Left ventricle myocardium inferior (tissue), 1 donor: Measurements from ENCODE around the gene KLHL29. TPM values are rescaled to one million over a fixed set of nuclear protein-coding genes. Genes with fewer than 3 reads are reported as not detected.

ENCODE experiments used
- DNase-seq: peaks from one replicate; pipeline ENCODE4 v3.0.0-alpha.2; 2020
- H3K27ac ChIP-seq: fragments of 200-600 bp; replicated peaks from 2 replicates; pipeline ENCODE4 v1.8.0; 2021
- H3K27me3 ChIP-seq: fragments of 200-600 bp; 2 replicates; pipeline ENCODE4 v1.8.0; 2021; ENCODE audit warnings: low read depth
- H3K36me3 ChIP-seq: fragments of 200-600 bp; 2 replicates; pipeline ENCODE4 v1.8.0; 2021
- H3K4me1 ChIP-seq: fragments of 200-600 bp; 2 replicates; pipeline ENCODE4 v1.8.0; 2021
- H3K4me3 ChIP-seq: fragments of 200-600 bp; 2 replicates; pipeline ENCODE4 v1.8.0; 2021; ENCODE audit warnings: mild to moderate bottlenecking, moderate library complexity
- H3K9me3 ChIP-seq: fragments of 200-600 bp; replicated peaks from 2 replicates; pipeline ENCODE4 v1.8.0; 2021
- intact Hi-C: fragments of 100-400 bp; cut with micrococcal nuclease; formaldehyde crosslinking; loops from one replicate; pipeline ENCODE4 v1.11.0; 2022
- total RNA-seq: library from RNA; stranded (reverse); fragmentation: NEBNext Ultra II Directional; extraction: Animal tissue kit (Norgen Biotek cat#: 25700); gene quantifications from one replicate; pipeline ENCODE4 v1.2.1, GENCODE V29; 2021
- TF ChIP-seq, protein P1 (sequence below): fragments of 200-600 bp; IDR thresholded peaks from 2 replicates; pipeline ENCODE4 v1.8.0; 2021; ENCODE audit warnings: antibody characterized with exemption, mild to moderate bottlenecking, borderline replicate concordance
- donor health status: DM: no; HTN: yes; CAD: no; lungs with severe emphysema.

Gene KLHL29
- total RNA-seq, 1 donor from 2014 or later, result 1.1 TPM

DNA sequence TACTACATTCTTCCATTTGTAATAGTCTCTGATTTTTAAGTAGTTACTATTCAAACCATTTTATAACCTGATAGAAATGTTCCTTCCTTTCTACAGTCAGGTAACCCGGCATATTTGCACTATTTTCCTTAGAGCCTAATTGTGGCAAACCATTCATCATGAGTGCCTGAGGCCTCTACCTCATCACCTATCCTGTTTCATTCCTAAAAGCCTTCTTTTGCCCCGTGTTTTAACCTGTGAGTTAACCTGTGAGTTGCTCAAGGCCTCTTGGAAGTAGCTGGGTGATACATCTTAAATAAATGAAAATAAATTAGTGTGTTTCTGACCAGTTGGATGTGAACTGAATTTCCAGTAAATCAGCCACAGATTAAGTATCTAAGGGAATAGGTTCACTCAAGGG is 6.5 kb upstream of the KLHL29 start:
- no peak overlapping the region for H3K4me3 ChIP-seq
- H3K27ac ChIP-seq, result no peak overlapping the region
- H3K27me3 ChIP-seq, result peaks cover 76% of the 10 kb centered on the region
- TF ChIP-seq, protein P1, sequence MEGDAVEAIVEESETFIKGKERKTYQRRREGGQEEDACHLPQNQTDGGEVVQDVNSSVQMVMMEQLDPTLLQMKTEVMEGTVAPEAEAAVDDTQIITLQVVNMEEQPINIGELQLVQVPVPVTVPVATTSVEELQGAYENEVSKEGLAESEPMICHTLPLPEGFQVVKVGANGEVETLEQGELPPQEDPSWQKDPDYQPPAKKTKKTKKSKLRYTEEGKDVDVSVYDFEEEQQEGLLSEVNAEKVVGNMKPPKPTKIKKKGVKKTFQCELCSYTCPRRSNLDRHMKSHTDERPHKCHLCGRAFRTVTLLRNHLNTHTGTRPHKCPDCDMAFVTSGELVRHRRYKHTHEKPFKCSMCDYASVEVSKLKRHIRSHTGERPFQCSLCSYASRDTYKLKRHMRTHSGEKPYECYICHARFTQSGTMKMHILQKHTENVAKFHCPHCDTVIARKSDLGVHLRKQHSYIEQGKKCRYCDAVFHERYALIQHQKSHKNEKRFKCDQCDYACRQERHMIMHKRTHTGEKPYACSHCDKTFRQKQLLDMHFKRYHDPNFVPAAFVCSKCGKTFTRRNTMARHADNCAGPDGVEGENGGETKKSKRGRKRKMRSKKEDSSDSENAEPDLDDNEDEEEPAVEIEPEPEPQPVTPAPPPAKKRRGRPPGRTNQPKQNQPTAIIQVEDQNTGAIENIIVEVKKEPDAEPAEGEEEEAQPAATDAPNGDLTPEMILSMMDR, result no peak
- H3K36me3 ChIP-seq, result no peaks in the 10 kb centered on the region
- no peaks in the 10 kb centered on the region for H3K9me3 ChIP-seq
- no peak for DNase-seq
- intact Hi-C loops, result no loop called here
- peaks cover 8% of the 10 kb centered on the region for H3K4me1 ChIP-seq

DNA sequence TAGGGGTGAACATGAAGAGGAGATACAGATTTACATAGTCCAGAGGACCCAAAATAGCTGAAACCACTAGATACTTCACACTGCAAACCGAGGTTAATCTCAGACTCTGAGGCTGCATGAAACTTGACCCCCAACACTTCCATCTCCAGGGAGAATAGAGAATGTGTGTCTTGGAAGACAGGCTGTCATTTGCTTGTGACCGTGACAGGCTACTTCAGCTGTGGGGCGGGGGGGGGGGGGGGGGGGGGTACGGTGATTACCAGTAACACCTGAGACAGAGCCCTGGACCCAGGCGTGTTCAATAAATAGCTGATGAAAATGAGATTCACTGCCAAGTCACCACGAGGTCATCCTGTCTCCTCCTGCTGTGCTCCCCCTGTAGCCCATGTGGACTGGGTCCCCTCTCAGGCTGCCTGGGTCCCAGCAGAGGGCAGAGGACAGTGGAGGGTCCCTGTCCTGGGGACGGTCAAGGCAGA is 5.7 kb upstream of the KLHL29 start:
- DNase-seq, result no peak
- TF ChIP-seq, protein P1, result no peak
- intact Hi-C loops, result no loop called here

DNA sequence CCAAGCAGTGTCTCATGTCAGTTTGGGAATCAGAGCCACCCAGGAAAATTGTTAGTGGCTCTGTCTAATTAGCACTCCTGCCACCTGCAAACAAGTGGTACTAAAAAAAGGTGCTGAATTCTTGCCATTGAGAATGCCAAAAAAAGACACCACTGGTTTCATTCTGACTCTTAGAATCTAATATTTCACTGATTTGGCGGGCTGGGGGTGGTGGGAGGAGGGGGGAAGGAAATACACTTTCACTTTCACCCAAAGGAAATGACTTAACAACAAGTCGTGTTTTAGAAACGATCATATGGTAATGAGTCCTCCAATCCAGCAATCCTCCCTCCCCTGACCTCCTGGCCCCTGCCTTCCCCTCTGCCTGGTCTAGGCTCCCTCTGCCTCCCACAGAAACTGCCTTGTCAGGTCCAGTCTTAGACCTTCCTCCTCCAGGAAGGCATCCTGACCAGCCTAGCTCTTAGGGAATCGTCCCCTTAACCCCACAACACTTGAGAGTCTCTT is 4.4 kb upstream of the KLHL29 start:
- intact Hi-C loops, result no loop called here
- Histone ChIP-seq H3K4me1 (peaks cover 11% of the 10 kb centered on the region), H3K9me3 (no peaks in the 10 kb centered on the region), H3K27me3 (peaks cover 85% of the 10 kb centered on the region), H3K36me3 (no peaks in the 10 kb centered on the region), H3K4me3 (no peak overlapping the region), H3K27ac (no peak overlapping the region)
- TF ChIP-seq, protein P1, result no peak
- no peak for DNase-seq

More for the DNA sequence above, 5.7 kb upstream of the KLHL29 start:
- H3K27ac ChIP-seq, result no peak overlapping the region
- H3K9me3 ChIP-seq, result no peaks in the 10 kb centered on the region
- H3K27me3 ChIP-seq, result peaks cover 80% of the 10 kb centered on the region
- H3K4me3 ChIP-seq, result no peak overlapping the region
- no peaks in the 10 kb centered on the region for H3K36me3 ChIP-seq
- peaks cover 8% of the 10 kb centered on the region for H3K4me1 ChIP-seq

GRCh38 chr2:23381084-23381483 is 3.9 kb upstream of the KLHL29 start:
- intact Hi-C loops, result no loop called here
- DNase-seq, result no peak
- Histone ChIP-seq H3K36me3 (no peaks in the 10 kb centered on the region), H3K4me1 (peaks cover 15% of the 10 kb centered on the region), H3K27ac (no peak overlapping the region), H3K27me3 (peaks cover 85% of the 10 kb centered on the region), H3K4me3 (no peak overlapping the region), H3K9me3 (no peaks in the 10 kb centered on the region)
- TF ChIP-seq, protein P1, result no peak

- Histone ChIP-seq H3K27ac (no peak overlapping the region), H3K4me1 (peaks cover 19% of the 10 kb centered on the region), H3K27me3 (peaks cover 85% of the 10 kb centered on the region), H3K36me3 (no peaks in the 10 kb centered on the region), H3K4me3 (no peak overlapping the region), H3K9me3 (no peaks in the 10 kb centered on the region)
- TF ChIP-seq, protein P1, result no peak
- no peak for DNase-seq
- intact Hi-C loops, result no loop called here
Observed at GRCh38 chr2:23381485-23381884, 3.5 kb upstream of the KLHL29 start.
